Tibial nerve (tissue), 4 donors: ENCODE results near the gene CD300LD.

Source experiments
- CTCF ChIP-seq, 5 experiments: fragments of 200-600 bp in 3 of 5; fragments of 450-650 bp in 2 of 5; sonication (generic) in 3 of 5; IDR thresholded peaks; one replicate each; pipeline ENCODE4 v1.5.1; 2016 to 2019; ENCODE audit warnings: antibody characterized with exemption in 5 of 5, mild to moderate bottlenecking in 3 of 5, moderate library complexity in 2 of 5
- EP300 ChIP-seq, 2 donors: sonication (generic); formaldehyde crosslinking; IDR thresholded peaks; one replicate each; pipeline ENCODE4 v1.6.1; 2017; ENCODE audit warnings: antibody characterized with exemption in 2 of 2, mild to moderate bottlenecking in 1 of 2
- POLR2A ChIP-seq, 2 donors: fragments of 450-650 bp; IDR thresholded peaks; one replicate each; pipeline ENCODE4 v1.6.1; 2017; ENCODE audit warnings: antibody characterized with exemption in 2 of 2, mild to moderate bottlenecking in 2 of 2, moderate library complexity in 2 of 2

- TF ChIP-seq CTCF (IDR thresholded peaks at IDR 0.05) (no peak), POLR2A (IDR thresholded peaks at IDR 0.05) (no peak), EP300 (IDR thresholded peaks at IDR 0.05) (no peak)
Measured at GRCh38 chr17:74568106-74568873, 23.8 kb downstream of the CD300LD start.
